IPS-15b (cell line): ENCODE data around the gene ADAMTSL1.

ENCODE experiments used
- H3K27me3 ChIP-seq: one replicate; pipeline ENCODE4 v1.6.1; 2013; ENCODE audit warnings: low read length; ENCODE audit not compliant: control insufficient read depth, insufficient read depth
- H3K36me3 ChIP-seq: one replicate; pipeline ENCODE4 v1.6.1; 2013; ENCODE audit warnings: low read length; ENCODE audit not compliant: control insufficient read depth, insufficient read depth
- H3K4me1 ChIP-seq: one replicate; pipeline ENCODE4 v1.6.1; 2013; ENCODE audit warnings: mild to moderate bottlenecking, low read length; ENCODE audit not compliant: control insufficient read depth, insufficient read depth
- H3K4me3 ChIP-seq: one replicate; pipeline ENCODE4 v1.5.1; 2013; ENCODE audit warnings: low read depth, low read length
- H3K9ac ChIP-seq: one replicate; pipeline ENCODE4 v1.6.1; 2013; ENCODE audit warnings: low read depth, mild to moderate bottlenecking, low read length
- H3K9me3 ChIP-seq: one replicate; pipeline ENCODE4 v1.6.1; 2013; ENCODE audit warnings: mild to moderate bottlenecking, low read length; ENCODE audit not compliant: control insufficient read depth, insufficient read depth

The ADAMTSL1 gene

DNA sequence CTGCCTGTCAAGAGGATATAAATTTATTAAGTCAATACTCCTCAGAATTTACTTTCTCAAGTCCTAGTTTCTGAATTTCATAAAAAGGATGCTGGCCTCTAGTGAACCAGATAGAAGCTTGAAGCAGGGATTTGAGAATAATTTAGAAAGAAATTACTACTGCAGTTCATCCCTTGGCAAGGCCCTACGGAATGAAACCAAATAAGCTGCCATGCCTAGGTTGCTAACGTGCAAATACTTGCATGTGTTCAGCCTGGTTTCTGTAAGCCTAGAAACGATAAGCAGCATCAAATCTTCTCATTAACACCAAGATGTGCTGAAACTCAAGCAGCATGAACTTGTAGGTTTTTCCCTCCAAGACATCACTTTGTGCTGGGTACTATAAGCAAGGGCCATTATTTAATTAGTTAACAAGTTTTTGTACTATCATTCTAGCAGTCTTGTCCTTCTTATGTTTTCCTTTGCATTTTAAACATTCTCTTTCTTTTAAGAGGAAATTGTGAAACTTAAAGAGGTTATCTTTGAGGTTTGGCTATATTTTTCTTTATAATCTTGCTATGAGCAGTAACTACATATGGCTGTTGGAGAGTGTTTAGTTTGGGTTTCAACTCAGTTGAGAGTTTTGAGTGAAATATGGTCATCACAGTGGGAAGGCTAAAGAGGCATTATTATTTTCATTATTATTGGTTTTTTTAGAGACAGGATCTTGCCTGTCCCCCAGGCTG is 71.8 kb downstream of the ADAMTSL1 start:
- Histone ChIP-seq H3K4me1 (no peaks in the 10 kb centered on the region), H3K4me3 (no peak overlapping the region), H3K9ac (no peak overlapping the region), H3K27me3 (no peaks in the 10 kb centered on the region), H3K36me3 (no peaks in the 10 kb centered on the region), H3K9me3 (no peaks in the 10 kb centered on the region)

DNA sequence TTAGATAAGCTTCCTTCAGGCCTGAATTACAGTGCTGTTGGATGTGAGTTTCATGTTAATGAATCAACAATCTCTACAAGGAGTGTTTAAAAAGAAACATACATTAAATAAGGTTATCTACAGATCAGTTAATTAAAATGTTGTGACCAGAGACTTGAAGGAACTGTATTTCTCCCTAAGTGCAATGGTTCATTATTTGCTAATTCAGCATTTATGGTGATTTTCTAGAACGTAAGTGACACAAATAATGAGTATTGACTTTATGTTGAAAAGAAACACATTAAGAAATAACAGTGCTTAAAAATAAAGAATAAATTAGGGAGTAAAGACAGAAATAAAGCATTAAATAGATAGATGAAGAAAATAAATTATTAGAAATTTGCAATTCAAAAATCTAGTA is 74.5 kb downstream of the ADAMTSL1 start:
- Histone ChIP-seq H3K9me3 (no peaks in the 10 kb centered on the region), H3K4me3 (no peak overlapping the region), H3K36me3 (no peaks in the 10 kb centered on the region), H3K9ac (no peak overlapping the region), H3K27me3 (no peaks in the 10 kb centered on the region), H3K4me1 (no peaks in the 10 kb centered on the region)

DNA sequence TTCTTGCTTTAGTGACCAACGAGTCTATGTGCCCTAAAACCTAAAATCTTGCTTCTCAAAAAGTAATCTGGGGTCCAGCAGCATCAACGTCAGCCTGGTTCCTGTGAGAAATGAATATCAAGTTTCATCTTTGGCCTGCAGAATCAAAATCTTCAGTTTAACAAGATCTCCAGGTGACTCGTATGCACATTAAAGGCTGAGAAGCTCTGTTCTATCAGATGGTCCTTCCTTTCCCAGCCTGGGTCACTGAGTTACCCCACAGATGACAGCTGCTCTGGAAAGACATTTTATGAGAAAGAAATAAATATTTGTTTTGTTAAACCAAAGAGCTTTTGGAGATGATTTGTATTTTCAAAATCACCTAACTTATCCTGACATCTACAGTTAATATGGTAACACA is 75.8 kb downstream of the ADAMTSL1 start:
- Histone ChIP-seq H3K27me3 (no peaks in the 10 kb centered on the region), H3K9me3 (no peaks in the 10 kb centered on the region), H3K36me3 (no peaks in the 10 kb centered on the region), H3K9ac (no peak overlapping the region), H3K4me3 (no peak overlapping the region), H3K4me1 (no peaks in the 10 kb centered on the region)

DNA sequence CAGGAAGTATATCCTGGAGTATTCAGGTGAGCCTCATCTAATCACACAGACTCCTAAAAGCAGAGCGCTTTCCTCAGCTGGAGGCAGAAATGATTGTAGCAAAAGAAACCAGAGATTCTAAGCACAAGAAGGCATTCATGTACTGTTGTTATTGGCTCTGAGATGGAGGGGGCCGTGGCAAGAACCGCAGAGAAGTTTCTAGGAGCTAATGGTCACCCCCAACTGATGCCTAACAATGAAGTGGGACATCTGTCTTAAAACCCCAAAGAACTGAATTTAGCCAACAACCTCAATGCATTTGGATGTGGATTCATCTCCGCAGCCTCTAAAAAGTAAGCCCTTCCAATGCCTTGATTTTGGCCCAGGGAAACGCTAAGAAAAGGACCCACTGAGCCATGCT is 76.3 kb downstream of the ADAMTSL1 start:
- Histone ChIP-seq H3K9ac (no peak overlapping the region), H3K4me1 (no peaks in the 10 kb centered on the region), H3K36me3 (no peaks in the 10 kb centered on the region), H3K4me3 (no peak overlapping the region), H3K27me3 (no peaks in the 10 kb centered on the region), H3K9me3 (no peaks in the 10 kb centered on the region)

DNA sequence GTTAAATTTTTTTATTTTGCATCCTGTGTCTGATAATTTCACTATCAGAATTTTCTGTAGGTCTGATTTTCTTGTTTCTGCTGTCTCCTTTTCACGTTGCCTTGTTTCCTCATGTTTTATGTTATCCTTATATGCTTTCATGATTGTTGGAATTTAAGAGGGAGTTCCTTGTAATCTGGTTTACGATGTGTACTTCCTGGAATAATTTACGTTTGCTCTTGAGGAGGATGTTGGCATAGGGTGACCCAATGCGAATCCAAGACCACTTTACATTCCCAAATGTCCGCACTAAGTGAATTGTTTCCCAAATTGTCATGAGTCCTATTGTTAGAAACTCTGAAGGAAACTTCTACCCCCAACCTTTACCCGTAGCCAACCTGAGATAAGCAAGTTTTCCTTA is 80.3 kb downstream of the ADAMTSL1 start:
- Histone ChIP-seq H3K4me1 (no peaks in the 10 kb centered on the region), H3K9me3 (no peaks in the 10 kb centered on the region), H3K36me3 (no peaks in the 10 kb centered on the region), H3K27me3 (no peaks in the 10 kb centered on the region), H3K4me3 (no peak overlapping the region), H3K9ac (no peak overlapping the region)

DNA sequence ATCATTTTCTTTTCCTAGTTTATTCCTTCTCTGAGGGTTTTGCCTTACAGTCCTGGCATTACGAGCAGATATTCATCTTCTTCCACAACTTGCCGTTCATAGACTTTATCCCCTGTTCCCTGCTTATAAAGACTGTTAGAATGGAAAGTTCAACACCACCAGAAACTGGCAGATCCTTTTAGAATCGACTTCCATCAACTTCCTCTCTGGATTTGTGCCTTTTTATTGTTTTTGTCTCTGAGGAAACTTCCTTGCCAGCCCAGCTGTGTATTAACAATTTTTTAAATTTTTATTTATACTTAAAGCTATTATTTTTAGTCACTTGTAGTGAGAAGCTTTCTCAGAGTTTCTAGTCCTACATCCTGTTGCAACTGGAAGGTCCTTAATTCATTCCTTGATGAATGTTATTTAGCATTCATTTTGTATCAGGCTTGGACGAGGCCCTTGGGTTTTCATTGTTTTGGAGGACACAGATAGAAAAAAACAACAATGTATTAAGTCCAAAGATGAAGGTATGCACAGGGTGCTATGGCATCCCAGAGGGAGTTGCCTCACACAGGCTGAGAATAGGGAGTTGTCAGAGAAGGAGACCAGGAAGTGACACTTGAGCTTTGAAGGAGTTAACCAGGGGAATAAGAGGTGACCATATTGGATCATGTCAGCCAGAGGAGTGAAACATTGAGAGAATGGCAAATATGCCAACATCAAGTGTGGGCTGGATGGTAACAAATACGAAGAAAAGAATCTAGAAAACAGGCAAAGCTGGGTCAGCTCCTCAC is 81.3 kb downstream of the ADAMTSL1 start:
- H3K9me3 ChIP-seq = no peaks in the 10 kb centered on the region
- H3K4me3 ChIP-seq = no peak overlapping the region
- no peaks in the 10 kb centered on the region for H3K36me3 ChIP-seq
- no peaks in the 10 kb centered on the region for H3K27me3 ChIP-seq
- no peaks in the 10 kb centered on the region for H3K4me1 ChIP-seq
- no peak overlapping the region for H3K9ac ChIP-seq

DNA sequence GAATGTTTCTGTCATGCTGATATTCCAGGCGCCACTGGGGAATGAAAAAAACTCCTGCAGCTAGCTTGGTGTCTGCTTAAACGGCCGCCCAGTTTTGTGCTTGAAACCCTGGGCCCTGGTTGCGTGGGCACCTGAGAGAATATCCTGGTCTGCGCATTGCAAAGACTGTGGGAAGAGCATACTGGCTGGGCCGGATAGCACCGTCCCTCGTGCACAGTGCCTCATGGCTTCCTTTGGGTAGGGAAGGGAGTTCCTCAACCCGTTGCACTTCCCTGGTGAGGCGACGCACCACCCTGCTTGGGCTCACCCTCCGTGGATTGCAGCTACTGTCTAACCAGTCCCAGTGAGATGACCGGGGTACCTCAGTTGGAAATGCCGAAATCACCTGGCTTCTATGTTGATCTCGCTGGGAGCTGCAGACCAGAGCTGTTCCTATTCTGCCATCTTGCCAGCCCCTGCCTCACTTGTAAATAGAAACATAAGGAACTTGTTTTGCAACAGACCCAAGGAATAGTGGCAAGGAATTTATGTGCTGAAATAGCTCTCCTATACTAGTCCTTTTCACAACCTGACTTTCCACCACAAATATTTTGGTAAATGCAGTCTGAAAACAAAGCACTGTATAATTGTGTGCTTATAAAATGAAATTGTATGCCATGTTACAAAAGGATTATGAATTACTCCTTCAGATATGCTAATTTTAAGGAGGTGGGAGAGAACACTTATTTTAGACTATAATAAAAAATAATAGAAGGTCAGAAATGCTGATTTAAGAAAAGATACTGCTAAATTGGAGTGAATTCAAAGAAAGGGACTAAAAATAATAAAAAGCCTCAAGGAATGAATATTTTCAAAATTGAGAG is 90.3 kb downstream of the ADAMTSL1 start:
- Histone ChIP-seq H3K36me3 (no peaks in the 10 kb centered on the region), H3K9me3 (no peaks in the 10 kb centered on the region), H3K4me1 (peaks cover 3% of the 10 kb centered on the region), H3K27me3 (no peaks in the 10 kb centered on the region), H3K9ac (no peak overlapping the region), H3K4me3 (no peak overlapping the region)

DNA sequence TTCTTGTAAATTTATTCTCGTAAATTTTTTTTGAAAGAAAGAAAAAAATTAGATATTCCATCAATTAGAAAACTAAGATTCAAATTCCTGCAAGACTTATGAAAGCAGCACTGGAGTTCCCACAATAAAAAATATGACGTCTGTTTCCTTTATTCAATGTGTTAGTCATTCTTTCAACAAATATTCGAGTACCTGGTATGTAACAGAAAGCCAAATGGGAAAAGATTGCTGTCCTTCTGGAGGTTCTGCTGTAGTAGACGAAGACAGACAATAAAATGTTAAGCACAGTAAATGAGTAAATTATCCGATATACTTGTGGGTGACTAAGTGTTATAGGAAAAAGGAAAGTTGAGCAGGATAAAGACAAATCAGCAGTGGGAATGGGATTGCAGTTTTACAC is 92.2 kb downstream of the ADAMTSL1 start:
- H3K4me1 ChIP-seq = peaks cover 3% of the 10 kb centered on the region
- H3K9ac ChIP-seq = no peak overlapping the region
- no peaks in the 10 kb centered on the region for H3K9me3 ChIP-seq
- no peak overlapping the region for H3K4me3 ChIP-seq
- H3K27me3 ChIP-seq = no peaks in the 10 kb centered on the region
- no peaks in the 10 kb centered on the region for H3K36me3 ChIP-seq

DNA sequence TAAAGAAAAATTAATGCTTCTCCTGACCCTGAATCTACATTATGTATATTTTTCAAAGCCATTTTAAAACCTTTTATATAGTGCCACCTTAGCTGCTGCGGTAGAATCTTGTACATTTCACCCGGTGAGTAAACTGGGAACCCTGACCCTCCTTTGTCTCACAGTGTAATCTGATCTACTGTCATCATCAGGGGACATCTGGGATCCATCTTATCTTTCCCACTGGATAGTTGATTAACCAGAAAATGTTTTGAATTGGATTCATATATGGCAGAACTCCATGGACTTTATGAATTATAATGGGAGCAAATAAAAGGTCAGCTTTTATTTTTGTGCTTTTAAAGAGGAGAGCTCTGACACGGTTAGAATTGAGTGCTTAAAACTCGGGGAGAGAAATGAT is 95.0 kb downstream of the ADAMTSL1 start:
- Histone ChIP-seq H3K9ac (no peak overlapping the region), H3K36me3 (no peaks in the 10 kb centered on the region), H3K27me3 (no peaks in the 10 kb centered on the region), H3K4me1 (peaks cover 3% of the 10 kb centered on the region), H3K9me3 (no peaks in the 10 kb centered on the region), H3K4me3 (no peak overlapping the region)

DNA sequence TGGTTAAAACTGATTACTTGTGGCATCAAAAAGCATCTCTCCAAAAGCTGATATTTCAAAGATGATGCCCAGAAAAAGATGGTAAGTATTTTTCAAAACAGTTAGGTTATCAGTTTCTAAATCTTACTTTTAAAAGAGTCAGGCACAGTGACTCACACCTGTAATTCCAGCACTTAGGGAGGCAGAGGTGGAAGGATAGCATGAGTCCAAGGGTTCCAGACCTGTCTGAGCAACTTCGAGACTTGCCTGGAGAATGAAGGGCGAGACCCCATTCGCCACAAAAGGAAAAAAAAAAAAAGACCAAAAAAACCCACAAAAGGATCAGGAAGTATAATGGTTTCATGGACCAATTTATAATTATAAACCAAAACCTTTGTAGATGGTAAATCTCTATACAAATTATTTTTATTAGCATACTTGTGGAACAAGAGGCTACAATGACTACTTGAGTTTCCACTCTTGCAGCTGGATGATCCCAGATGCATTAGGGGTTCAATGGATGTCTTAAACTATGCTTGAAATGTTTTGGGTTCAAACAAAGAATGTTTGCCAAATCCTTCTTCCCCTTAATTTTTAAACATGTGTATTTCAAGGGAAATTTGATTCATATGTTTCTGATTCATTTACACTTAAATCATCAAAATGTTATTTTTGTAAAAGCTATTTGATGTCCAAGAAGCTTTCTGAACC is 96.1 kb downstream of the ADAMTSL1 start:
- Histone ChIP-seq H3K9ac (no peak overlapping the region), H3K4me1 (peaks cover 3% of the 10 kb centered on the region), H3K36me3 (no peaks in the 10 kb centered on the region), H3K9me3 (no peaks in the 10 kb centered on the region), H3K4me3 (no peak overlapping the region), H3K27me3 (no peaks in the 10 kb centered on the region)

DNA sequence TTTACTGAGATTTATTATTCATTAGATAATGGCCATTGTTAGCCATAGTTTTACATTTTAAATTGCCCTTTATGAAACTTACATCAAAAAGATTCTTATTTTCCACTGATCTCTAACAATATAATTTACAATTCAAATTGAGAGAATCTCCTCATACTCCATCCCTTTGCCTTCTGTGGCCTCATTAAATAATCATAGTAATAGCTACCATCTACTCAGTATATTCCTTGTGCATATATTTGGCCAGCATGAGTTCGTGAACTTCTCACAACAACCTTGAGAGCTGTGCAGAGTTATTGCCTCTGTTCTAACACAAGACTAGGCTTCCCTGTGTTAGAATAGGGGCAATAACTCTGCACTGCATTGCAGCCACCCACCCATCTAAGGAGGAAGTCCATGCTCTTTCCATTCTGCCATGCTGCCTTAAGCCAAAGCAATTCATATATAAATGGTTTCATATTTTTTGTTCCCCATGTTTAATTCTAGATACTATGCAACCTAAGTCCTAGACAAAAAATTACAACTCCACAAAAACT is 99.1 kb downstream of the ADAMTSL1 start:
- no peaks in the 10 kb centered on the region for H3K4me1 ChIP-seq
- H3K4me3 ChIP-seq = no peak overlapping the region
- no peaks in the 10 kb centered on the region for H3K36me3 ChIP-seq
- no peaks in the 10 kb centered on the region for H3K27me3 ChIP-seq
- H3K9ac ChIP-seq = no peak overlapping the region
- no peaks in the 10 kb centered on the region for H3K9me3 ChIP-seq
